NB4 (cell line): ENCODE results near the gene CD46.

Source experiments
- POLR2A ChIP-seq: IDR thresholded peaks from 2 replicates; pipeline ENCODE4 v1.6.1; 2011; ENCODE audit warnings: mild to moderate bottlenecking; ENCODE audit not compliant: insufficient read length; ENCODE audit errors: extremely low read depth
- TF ChIP-seq, protein P1 (sequence below): IDR thresholded peaks from one replicate; pipeline ENCODE4 v1.5.1; 2012; ENCODE audit warnings: low read depth, low read length

GRCh38 chr1:207763972-207764371 is 12.1 kb downstream of the CD46 start:
- TF ChIP-seq, protein P1, sequence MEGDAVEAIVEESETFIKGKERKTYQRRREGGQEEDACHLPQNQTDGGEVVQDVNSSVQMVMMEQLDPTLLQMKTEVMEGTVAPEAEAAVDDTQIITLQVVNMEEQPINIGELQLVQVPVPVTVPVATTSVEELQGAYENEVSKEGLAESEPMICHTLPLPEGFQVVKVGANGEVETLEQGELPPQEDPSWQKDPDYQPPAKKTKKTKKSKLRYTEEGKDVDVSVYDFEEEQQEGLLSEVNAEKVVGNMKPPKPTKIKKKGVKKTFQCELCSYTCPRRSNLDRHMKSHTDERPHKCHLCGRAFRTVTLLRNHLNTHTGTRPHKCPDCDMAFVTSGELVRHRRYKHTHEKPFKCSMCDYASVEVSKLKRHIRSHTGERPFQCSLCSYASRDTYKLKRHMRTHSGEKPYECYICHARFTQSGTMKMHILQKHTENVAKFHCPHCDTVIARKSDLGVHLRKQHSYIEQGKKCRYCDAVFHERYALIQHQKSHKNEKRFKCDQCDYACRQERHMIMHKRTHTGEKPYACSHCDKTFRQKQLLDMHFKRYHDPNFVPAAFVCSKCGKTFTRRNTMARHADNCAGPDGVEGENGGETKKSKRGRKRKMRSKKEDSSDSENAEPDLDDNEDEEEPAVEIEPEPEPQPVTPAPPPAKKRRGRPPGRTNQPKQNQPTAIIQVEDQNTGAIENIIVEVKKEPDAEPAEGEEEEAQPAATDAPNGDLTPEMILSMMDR, result no peak
- no peak for TF ChIP-seq POLR2A
